SIG-M5 (cell line): Measurements from ENCODE around the gene PKD1.

ENCODE experiments used
- DNase-seq: peaks from one replicate; lab custom pipeline; 2025; lab: John Stamatoyannopoulos, UW

Gene PKD1

DNA sequence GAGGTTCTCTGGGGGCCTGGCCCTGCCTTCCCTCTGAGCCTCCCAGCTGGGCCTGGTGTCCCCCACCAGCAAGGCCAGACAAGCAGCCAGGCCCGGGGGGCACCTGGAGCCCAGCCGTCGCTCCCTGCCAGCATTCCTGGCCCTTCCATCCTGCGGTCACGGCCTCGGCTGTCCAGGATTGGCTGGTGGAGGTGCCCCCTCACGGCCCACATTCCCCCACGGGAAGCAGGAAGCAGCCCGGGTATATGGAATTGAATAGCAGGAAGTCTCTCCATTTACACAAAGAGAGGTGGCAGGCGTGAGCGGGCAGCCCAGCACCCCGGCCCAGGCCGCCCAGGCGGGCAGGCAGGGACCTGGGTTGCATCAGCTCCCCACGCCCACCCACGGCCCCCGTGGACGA, 34.4 kb upstream of the PKD1 start:
- no peak for DNase-seq

DNA sequence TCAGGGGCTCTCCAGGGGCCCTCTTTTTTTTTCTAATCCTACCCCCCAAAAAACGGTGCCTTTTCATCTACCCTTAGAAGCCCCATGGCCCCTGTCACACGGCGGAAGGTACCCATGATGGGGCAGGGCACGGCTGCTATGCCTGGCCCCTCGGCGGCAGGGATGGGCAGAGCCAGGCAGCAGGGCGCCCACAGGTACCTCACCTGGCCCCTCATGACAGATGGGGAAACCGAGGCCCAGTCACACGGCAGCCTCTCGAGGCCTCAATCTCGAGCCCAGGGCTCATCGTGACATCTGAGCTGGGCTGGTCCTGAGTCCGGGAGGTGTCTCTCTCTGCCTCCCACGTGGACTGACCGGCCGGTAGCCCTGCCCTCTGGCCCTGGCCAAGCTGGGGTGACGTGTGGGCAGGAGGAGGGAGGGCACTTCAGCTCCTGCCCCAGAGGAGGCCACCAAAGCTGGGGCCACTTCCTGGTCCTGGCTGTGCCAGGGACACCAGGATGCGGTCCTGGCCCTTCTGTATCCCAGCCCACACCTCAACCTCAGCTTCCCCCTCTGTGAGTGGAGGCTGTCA, 31.5 kb upstream of the PKD1 start:
- DNase-seq = no peak

DNA sequence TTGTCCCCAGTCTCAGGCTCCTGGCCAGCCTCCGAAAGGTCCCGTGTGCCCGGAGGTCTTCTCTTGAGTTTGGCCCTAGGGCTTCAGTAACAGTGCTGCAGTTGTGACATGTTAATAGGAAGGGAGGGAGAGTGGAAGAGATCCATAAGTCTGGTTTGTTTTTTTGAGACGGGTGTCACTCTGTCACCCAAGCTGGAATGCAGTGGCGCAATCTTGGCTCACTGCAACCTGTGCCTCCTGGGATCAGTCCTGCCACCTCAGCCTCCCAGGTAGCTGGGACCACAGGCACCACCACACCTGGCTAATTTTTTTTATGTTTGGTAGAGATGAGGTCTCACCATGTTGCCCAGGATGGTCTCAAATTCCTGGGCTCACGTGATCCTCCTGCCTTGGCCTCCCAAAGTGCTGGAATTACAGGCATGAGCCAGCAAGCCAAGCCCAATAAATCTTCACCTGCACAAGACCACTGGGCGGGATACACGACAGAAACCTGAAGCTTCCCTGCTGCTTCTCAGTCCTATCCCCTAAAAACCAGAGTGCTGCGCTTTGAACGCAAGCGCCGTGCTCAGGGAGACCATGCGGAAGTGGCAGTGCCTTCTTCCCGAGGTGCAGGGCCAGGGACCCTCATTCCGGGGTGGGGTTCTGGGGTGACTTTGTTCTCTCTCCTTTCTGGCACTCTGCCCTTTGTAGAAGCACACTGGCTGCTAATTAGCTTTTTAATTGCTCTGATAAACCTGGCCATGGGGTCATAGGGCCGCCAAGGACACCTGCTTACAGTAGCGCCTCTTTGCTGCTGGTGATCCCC, 30.8 kb upstream of the PKD1 start:
- DNase-seq = no peak

DNA sequence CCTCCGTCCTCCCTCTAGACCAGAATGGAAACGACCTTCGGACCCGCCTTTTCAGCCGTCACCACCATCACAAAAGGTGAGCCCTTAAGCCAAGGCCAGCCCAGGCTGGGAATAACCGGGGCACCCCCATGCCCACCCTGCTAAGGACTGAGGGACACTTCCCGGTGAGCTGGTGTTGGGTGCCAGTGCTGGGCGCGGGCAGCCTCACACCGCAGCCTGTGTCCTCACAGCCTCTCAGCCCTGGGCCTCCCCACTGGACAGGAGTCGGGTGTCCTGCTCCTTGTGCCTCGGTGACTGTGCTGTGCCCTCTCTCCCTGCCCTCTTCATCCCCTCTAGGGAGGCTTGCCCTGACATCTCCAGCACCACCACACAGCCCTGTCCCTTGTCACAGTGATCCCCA, 30.2 kb upstream of the PKD1 start:
- no peak for DNase-seq

DNA sequence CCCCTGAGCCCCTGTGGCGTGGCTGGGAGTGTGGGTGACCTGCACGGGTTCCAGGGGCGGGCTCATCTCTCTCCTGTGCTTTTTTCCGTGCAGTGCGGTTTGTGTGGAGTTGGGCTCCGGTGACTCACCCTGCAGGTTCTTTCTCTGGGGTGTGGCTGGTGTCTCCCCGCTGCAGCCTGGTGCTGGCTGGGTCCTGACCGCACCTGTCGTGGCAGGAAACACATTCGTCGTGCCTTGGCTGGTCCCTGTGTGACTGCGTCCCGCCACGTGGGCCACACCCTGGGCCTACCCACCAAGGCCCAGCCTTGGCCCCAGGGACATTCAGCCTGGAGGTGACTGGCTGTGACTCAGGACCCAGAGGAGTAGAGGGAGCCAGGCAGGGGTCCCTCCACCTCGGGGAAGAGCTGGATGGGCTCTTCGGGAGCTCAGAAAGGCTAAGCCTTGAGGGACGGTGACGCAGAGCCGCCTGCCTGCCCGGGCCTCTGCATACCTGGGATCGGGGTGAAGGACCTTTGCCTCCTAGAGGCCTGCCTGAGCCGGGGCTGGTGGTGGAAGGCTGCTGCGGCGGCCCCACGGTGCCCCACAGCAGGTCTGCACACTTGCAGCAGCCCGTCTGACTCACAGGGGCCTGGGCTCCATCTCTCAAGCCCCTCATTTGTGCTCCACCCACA, 27.6 kb upstream of the PKD1 start:
- no peak for DNase-seq

DNA sequence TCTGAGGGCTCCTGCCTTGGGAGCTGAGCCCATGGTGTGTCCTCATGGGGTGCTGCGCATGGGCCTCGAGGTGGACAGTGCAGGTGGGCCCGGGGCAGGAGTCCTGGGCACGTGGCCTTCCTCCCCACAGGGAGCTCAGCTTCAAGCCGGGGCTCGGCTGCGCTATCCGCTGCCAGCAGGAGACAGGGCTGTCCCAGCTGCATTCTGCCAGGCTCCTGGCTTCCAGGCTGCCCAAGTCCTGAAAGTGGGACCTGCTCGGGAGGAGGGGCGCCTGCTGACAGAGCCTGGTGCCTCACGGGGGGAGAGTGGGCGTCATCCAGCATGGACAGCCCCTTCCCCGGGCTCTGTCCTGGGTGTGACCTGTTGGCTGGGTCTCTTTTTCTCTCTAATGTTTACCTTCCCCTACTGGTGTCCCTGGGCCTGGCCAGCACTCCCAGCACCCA, 27.0 kb upstream of the PKD1 start:
- DNase-seq = no peak

DNA sequence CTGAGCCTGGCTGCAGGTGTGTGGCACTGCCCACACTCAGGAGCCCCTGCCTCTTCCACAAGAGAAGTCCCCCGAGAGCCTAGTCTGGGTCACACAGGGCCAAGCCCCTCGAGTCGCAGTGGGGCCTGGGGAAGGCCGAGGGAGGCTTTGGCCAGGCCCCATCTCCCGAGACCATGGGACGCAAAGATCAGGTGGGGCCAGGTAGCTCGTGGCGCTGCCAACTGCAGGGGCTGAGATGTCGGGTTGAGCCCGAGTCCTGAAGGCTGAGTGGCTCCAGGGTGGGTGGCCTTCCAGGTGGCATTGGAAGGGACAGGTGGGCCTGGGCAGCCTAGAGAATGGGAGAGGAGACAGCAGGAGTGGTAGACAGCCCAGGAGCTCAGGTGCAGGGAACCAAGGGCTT, 26.2 kb upstream of the PKD1 start:
- no peak for DNase-seq

DNA sequence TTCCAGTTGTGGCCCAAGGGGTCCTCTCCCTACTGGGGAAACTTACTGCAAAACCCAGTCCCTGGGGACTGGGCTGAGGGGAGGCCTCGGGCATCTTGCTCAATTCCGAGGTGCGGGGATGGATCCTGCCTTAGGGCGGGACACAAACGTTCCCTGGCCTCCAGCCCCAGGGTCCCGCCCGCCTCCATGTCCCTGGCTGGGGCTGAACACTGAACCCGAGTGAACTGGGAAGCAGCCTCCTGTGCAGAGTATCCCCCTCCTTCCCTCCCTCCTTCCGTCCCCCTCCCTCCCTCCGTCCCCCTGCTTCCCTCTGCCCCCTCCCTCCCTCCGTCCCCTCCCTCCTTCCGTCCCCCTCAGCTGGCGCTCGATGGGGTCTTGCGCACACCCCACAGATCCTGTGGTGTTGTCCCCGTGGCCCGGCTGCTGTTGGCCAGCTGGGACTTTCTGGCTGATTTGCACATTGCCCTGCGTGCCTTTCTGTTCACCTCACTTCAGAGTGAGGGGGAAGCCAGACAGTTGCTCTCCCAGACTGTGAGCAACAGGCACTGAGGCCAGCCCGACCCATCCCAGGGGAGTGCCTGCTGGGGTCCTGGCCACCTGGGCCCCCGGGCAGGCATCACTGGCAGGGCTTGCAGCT, 25.3 kb upstream of the PKD1 start:
- DNase-seq = no peak

DNA sequence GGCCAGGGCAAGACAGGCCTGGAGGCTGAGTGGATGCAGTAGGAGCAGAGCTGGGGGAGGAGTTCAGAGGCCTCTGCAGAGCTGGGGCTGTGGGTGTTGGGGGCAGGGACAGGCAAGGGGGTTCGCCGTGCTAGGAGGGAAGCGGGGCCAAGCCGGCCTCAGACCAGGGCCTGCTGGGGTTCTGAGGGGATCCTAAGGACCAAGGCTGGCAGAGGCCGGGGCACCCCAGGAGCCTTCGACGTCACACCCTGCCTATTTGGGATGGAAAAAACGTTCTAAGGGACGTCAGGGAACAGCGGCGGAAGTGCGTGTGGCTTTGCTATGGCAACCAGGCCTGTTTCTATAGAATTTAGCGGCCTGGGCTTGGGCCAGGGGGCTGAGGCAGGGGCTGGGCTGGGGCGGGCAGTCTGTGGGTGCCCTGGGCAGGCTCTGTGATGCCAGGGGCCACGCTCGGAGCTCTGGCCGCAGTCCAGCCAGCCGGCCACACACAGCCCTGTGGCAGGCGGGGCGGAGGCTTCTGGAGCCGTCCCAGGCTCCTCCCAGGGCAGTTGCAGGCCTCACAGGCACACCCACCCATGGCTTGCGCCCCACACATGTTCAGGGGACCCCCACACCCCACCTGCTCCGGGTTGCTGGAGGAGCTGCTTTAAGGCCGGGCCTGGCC, 23.6 kb upstream of the PKD1 start:
- DNase-seq = no peak

DNA sequence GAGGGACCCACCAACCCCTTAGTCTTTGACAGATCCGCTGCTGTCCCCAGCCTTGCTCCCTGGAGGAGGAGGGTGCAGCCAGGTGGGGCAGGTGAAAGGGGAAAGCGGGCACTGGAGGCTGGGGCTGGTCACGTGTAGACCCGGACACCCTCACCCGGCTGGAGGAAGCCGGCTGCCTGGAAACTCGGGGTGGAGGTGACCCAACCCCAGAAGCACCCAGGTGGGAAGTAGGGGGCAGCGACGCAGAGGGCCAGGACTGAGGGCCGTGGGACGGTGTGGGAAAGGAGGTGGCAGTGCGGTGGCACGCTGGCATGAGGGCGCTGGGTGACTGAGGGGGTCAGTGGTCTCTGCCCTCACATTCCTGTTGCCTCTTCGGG, 22.6 kb upstream of the PKD1 start:
- no peak for DNase-seq

DNA sequence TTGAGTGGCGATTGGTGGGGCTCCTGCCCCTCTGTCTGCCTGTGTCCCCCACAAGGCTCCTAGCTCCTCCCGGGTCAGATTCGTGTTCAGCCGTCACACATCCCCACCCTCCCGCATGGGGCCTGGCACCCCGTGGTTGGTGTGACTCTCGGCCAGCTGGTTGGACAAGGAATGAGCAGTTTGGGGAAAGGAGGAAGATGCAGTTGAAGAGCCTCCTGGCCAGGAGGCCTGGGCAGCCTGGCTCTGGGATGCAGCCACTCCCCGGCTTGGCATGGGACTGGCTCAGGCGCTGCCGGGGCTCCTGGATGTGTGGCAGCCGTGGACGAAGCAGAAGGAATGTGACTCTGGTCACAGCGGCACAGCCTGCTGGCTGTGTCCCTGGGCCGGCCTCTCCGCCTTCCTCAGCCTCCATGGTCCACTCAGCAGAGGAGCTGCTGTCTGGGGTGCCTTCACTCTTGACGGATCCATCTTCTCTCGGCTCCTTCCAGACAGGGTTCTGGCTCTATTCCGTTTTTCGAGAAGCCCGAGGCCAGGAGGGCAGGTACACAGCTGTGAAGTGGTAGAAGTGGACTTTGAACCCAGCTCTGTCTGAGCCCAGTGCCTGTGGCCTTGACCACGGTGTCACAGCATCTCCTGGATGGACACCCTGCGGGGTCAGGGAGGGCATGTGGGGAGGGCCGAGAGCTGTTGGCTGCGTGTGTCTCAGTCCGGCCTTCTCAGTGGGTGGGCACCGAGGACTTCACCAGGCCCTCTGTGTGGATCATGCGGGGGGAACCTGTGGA, 22.0 kb upstream of the PKD1 start:
- no peak for DNase-seq

DNA sequence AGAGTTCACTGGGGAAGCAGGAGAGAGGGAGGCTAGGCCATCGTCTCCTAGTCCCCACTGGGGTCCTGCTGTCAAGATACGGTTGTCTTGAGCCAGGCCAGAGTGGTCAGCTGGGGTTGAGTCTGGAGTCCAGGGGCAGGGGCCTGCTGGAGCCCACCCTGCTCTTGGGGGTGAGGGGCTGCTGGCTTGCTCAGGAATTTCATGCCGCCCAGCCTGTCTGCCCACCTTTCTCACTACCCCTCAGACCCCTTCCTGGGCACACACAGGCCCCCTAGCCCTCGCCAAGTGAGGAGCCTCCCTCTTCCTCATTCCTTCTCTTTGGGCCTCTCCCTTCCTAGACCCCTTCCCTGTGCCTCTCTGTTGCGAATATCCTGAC, 21.1 kb upstream of the PKD1 start:
- DNase-seq = no peak

DNA sequence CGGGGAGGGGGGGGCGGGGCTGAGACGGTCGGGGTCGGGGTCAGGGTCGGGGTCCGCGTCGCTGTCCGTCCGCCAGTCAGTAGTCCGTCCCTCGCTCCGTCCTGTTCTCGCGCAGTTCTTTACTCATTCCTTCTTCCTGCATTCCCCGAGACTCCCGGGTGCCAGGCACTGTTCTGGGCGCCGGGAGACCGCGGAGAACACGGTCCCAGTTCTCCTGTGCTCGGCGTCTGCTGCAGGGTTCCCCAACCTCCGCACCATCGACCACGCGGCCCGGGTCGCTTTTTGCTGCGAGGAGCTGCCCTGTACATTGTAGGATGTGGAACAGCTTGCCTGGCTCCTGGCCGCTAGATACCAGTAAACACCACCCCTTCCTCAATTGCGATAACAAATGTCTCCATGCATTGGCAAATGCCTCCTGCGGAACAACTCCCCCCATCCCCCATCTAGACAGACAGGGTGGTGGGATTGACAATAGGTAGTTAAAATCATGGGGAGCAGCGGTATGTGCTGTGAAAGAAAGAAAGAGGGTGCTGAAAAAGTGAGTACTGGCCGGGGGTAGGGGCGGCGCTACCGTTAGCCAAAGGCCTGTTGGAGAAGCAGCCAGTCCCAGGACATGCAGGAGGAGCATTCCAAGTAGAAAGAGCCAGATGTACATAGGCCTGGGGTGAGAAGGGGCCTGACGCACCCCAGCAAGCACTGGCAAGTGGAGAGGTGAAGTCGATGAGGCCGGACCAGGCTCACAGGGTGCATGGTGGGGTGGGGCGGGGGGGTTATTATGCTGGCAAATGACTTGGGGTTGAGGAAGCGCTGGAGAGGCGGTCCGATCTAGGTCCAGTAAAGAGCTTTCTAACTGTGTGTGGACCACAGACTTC, 20.5 kb upstream of the PKD1 start:
- DNase-seq = no peak

DNA sequence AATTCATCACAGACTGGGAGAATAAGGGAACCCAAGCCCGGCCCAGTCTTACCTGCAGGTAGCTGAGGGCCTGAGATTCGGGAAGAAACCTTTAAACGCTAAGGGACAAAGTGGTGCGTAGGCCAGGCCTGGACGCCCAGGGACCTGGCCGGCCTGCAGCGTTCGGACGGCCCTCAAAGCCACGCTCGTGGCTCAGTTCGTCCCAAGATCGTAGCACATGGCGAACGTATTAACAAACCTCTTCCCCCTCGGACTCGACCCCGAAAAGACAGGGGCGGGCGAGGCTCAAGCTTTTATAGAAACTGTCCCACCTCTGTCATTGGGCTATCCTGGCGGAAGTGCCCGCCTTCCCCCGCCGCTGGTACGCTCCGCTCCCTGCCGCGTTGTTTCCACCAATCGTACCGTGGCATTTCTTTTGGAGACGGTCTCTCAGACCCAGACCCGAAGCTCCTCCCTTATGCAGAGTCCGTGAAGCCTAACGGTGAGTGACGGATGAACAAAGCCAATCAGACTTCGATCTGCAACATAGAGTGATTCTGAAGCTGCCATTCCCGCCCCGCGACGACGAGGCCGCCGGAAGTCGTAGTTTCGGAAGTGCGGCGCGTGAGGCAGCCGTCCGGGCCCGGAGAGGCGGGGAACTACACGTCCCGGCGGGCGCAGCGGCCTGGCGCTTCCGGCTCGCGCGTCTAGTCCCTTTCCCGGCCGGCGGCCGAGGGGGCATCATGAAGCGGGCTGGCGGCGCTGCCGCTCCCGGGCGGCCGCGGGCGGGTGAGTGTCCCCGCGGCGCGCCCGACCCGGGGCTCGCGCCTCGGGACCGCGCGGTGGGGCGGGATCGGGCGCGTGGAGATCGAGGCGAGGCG, 19.6 kb upstream of the PKD1 start, which contains the start of gene TRAF7:
TRAF7 (plus strand) TSS at position 692 of the 860 bp plus-strand sequence. CDS start 8,139 bp downstream, outside the sequence.
- peak; percentile 97 for DNase-seq

DNA sequence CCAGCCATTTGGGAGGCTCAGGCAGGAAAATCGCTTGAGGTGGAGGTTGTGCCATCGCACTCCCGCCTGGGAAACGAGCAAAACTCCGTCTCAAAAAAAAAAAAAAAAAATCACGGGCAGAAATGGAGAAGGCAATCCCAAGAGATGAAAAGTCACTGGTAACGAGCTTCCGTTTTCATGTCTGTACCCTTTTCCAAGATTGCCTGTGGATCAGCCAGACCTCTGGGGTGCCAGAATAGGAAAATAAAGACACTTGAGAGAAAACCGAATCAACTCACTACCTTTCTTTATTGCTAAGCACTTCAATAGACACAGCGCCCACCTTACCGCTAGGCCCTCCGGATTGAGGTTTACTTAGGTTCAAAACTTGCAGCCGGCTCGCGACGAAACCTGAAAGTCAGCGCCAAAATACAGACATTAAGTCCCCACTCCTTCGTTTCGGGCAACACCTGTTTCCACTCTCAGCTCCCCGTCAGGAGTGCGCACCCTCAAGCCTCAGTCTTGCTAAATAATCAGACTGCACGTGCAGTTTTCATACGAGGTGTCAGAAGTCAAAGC, 18.9 kb upstream of the PKD1 start:
- DNase-seq = no peak

DNA sequence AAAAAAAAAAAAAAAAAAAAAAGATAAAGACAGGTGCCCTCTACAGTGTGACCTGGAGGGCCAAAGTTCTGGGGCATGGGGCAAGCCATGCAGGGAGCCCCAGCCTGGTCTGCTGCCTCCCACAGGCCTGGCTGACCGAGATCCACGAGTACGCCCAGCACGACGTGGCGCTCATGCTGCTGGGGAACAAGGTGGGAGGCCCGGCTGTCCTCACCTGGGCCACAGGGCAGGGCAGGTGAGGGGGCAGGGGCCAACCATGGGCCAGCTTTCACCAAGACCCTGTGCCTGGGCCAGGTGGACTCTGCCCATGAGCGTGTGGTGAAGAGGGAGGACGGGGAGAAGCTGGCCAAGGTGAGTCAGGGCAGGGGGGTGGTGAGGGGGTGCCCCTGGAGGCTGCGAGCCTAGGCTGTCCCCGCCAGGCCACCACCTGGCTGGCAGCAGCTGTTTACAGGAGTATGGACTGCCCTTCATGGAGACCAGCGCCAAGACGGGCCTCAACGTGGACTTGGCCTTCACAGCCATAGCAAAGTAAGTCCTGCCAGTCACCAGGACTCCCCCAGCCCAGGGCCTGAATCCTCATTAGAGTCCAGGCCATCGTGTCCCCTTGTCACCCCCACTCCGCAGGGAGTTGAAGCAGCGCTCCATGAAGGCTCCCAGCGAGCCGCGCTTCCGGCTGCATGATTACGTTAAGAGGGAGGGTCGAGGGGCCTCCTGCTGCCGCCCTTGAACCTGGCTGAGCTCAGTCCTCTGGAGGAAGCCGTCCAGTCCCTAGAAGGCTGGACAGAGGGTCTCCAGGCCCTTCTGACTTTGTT, 17.2 kb upstream of the PKD1 start:
- no peak for DNase-seq

DNA sequence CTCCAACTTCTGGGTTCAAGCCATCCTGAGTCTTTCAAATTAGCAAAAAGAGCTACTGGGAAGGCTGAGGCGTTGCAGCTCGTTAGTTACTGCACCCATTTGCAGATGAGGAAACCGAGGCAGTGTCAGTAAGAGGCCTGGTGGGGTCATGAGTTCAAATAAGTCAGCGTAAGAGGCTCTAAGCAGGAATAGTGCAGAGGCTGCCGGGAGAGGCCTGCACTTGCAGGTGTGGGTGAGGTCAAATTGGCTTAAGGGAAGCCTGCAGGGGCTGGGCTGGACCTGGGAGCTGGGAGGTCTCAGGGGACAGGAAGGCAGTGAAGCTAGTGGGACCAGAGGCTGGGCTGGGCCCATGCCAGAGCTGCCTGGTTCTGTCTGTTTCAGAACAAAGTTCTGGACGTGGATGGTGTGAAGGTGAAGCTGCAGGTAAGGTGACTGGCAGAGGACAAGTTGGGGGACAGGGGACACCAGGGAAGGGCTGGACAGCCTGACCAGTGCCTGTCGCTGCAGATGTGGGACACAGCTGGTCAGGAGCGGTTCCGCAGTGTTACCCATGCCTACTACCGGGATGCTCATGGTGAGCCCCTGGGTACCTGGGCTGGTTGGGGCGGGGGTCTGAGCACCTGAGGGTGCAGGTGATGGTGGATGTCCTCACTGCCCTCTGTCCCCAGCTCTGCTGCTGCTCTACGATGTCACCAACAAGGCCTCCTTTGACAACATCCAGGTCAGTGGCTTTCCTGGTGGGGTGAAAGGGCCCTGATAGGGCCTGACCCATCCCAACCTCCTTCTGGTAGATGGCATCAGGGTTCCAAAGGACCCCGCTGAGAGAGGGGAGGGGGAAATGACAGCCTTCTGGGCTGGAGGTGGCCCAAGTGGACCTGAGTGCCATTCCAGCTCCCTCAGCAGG, 15.7 kb upstream of the PKD1 start:
- no peak for DNase-seq
